HUES6 (cell line): ENCODE data around the gene SRP19.
"Not testable (repeated sequence)": the region's sequence is repeated elsewhere in the genome, so short reads cannot be mapped to it uniquely, and the experiment has no call there.

Source experiments
- H3K27ac ChIP-seq: 2 replicates; pipeline ENCODE4 v1.7.0; 2013; ENCODE audit warnings: low read depth, mild to moderate bottlenecking, low read length, inconsistent platforms
- H3K27me3 ChIP-seq: 2 replicates; pipeline ENCODE4 v1.6.1; 2013; ENCODE audit warnings: low read length; ENCODE audit not compliant: control insufficient read depth, insufficient read depth
- H3K36me3 ChIP-seq: 2 replicates; pipeline ENCODE4 v1.6.1; 2013; ENCODE audit warnings: low read length; ENCODE audit not compliant: control insufficient read depth, insufficient read depth
- H3K4me1 ChIP-seq: 2 replicates; pipeline ENCODE4 v1.6.1; 2013; ENCODE audit warnings: low read length; ENCODE audit not compliant: control insufficient read depth, insufficient read depth
- H3K4me3 ChIP-seq: 2 replicates; pipeline ENCODE4 v1.5.1; 2013; ENCODE audit warnings: low read depth, low read length
- H3K9ac ChIP-seq: one replicate; pipeline ENCODE4 v1.6.1; 2013; ENCODE audit warnings: mild to moderate bottlenecking, low read length
- H3K9me3 ChIP-seq: 2 replicates; pipeline ENCODE4 v1.6.1; 2013; ENCODE audit warnings: low read depth, low read length; ENCODE audit not compliant: control insufficient read depth, insufficient read depth

Gene SRP19

GRCh38 chr5:112847306-112847705 is 13.8 kb upstream of the SRP19 start:
- Histone ChIP-seq H3K4me1 (peaks cover 11% of the 10 kb centered on the region), H3K36me3 (no peaks in the 10 kb centered on the region), H3K27me3 (no peaks in the 10 kb centered on the region), H3K4me3 (no peak overlapping the region), H3K9ac (no peak overlapping the region), H3K9me3 (no peaks in the 10 kb centered on the region), H3K27ac (no peak overlapping the region)

GRCh38 chr5:112848116-112848811 is 12.8 kb upstream of the SRP19 start:
- no peaks in the 10 kb centered on the region for H3K36me3 ChIP-seq
- peaks cover 11% of the 10 kb centered on the region for H3K4me1 ChIP-seq
- H3K4me3 ChIP-seq = peak overlapping the region; percentile 5; the same call in 1 of the 2 replicates
- H3K9ac ChIP-seq = no peak overlapping the region
- H3K9me3 ChIP-seq = no peaks in the 10 kb centered on the region
- no peaks in the 10 kb centered on the region for H3K27me3 ChIP-seq
- no peak overlapping the region for H3K27ac ChIP-seq

GRCh38 chr5:112849912-112850311 is 11.2 kb upstream of the SRP19 start:
- H3K36me3 ChIP-seq = no peaks in the 10 kb centered on the region
- no peak overlapping the region for H3K9ac ChIP-seq
- no peaks in the 10 kb centered on the region for H3K27me3 ChIP-seq
- no peak overlapping the region for H3K27ac ChIP-seq
- peaks cover 11% of the 10 kb centered on the region for H3K4me1 ChIP-seq
- H3K4me3 ChIP-seq = no peak overlapping the region
- no peaks in the 10 kb centered on the region for H3K9me3 ChIP-seq

- Histone ChIP-seq H3K9ac (no peak overlapping the region), H3K9me3 (no peaks in the 10 kb centered on the region), H3K4me3 (no peak overlapping the region), H3K27me3 (peaks cover 5% of the 10 kb centered on the region), H3K4me1 (no peaks in the 10 kb centered on the region), H3K36me3 (no peaks in the 10 kb centered on the region), H3K27ac (no peak overlapping the region)
Observed at GRCh38 chr5:112854651-112855050, 6.4 kb upstream of the SRP19 start.

GRCh38 chr5:112857866-112858265 is 3.2 kb upstream of the SRP19 start:
- Histone ChIP-seq H3K9ac (no peak overlapping the region), H3K9me3 (no peaks in the 10 kb centered on the region), H3K27me3 (peaks cover 6% of the 10 kb centered on the region)

GRCh38 chr5:112860571-112860928 is 537 bp upstream of the SRP19 start:
- H3K4me3 ChIP-seq = peak overlapping the region; percentile 91
- peak overlapping the region; percentile 82; the same call in 1 of the 2 replicates for H3K27ac ChIP-seq
- peaks cover 33% of the 10 kb centered on the region for H3K36me3 ChIP-seq
- peak overlapping the region; percentile 92 for H3K9ac ChIP-seq
- not testable (repeated sequence) for H3K9me3 ChIP-seq, H3K27me3 ChIP-seq
- H3K4me1 ChIP-seq = peaks cover 13% of the 10 kb centered on the region

More at GRCh38 chr5:112857866-112858265, 3.2 kb upstream of the SRP19 start:
- Histone ChIP-seq H3K4me3 (no peak overlapping the region), H3K36me3 (peaks cover 6% of the 10 kb centered on the region), H3K4me1 (peaks cover 13% of the 10 kb centered on the region), H3K27ac (no peak overlapping the region)

GRCh38 chr5:112861638-112861985 is 525 bp downstream of the SRP19 start:
- Histone ChIP-seq H3K36me3 (peaks cover 42% of the 10 kb centered on the region), H3K9ac (peak overlapping the region; percentile 92), H3K27me3 (0 out of 2 replicates have a peak, but pooled peaks cover 3% of the 10 kb centered on the region), H3K4me1 (peaks cover 13% of the 10 kb centered on the region), H3K27ac (peak overlapping the region; percentile 69; the same call in 1 of the 2 replicates), H3K9me3 (no peaks in the 10 kb centered on the region), H3K4me3 (peak overlapping the region; percentile 91)

- 0 out of 2 replicates have a peak, but pooled peaks cover 3% of the 10 kb centered on the region for H3K27me3 ChIP-seq
- H3K9me3 ChIP-seq = no peaks in the 10 kb centered on the region
- peaks cover 47% of the 10 kb centered on the region for H3K36me3 ChIP-seq
- H3K27ac ChIP-seq = no peak overlapping the region
- H3K9ac ChIP-seq = peak overlapping the region; percentile 48
- H3K4me3 ChIP-seq = peak overlapping the region; percentile 91
- H3K4me1 ChIP-seq = peaks cover 13% of the 10 kb centered on the region
Observed at GRCh38 chr5:112862085-112862484, 998 bp downstream of the SRP19 start.

GRCh38 chr5:112863549-112863948 is 2.5 kb downstream of the SRP19 start:
- Histone ChIP-seq H3K9me3 (no peaks in the 10 kb centered on the region), H3K9ac (no peak overlapping the region), H3K27me3 (0 out of 2 replicates have a peak, but pooled peaks cover 3% of the 10 kb centered on the region), H3K4me3 (no peak overlapping the region), H3K27ac (no peak overlapping the region), H3K4me1 (peaks cover 13% of the 10 kb centered on the region), H3K36me3 (peaks cover 61% of the 10 kb centered on the region)

- no peaks in the 10 kb centered on the region for H3K9me3 ChIP-seq
- no peak overlapping the region for H3K4me3 ChIP-seq
- peaks cover 13% of the 10 kb centered on the region for H3K4me1 ChIP-seq
- no peaks in the 10 kb centered on the region for H3K27me3 ChIP-seq
- H3K36me3 ChIP-seq = peaks cover 75% of the 10 kb centered on the region
- no peak overlapping the region for H3K9ac ChIP-seq
- no peak overlapping the region for H3K27ac ChIP-seq
Observed at GRCh38 chr5:112865128-112865527, 4.0 kb downstream of the SRP19 start.

GRCh38 chr5:112866739-112867138 is 5.7 kb downstream of the SRP19 start:
- no peak overlapping the region for H3K27ac ChIP-seq

More at GRCh38 chr5:112866739-112867138, 5.7 kb downstream of the SRP19 start:
- Histone ChIP-seq H3K36me3 (peaks cover 86% of the 10 kb centered on the region), H3K4me1 (peaks cover 10% of the 10 kb centered on the region), H3K9ac (no peak overlapping the region), H3K9me3 (no peaks in the 10 kb centered on the region), H3K4me3 (no peak overlapping the region), H3K27me3 (no peaks in the 10 kb centered on the region)
